Vagina (tissue), 2 donors: Measurements from ENCODE around the gene CASQ1. TPM values are rescaled to one million over a fixed set of nuclear protein-coding genes. Genes with fewer than 3 reads are reported as not detected.

Experiments
- DNase-seq, 2 donors: peaks; one replicate each; pipeline ENCODE4 v3.0.0-alpha.2; 2017; ENCODE audit errors: extremely low spot score in 2 of 2
- H3K27ac ChIP-seq: fragments of 200-600 bp; sonication (generic); one replicate; pipeline ENCODE4 v1.5.1; 2019
- H3K27me3 ChIP-seq: fragments of 200-600 bp; sonication (generic); one replicate; pipeline ENCODE4 v1.5.1; 2019
- H3K36me3 ChIP-seq, 2 donors: fragments of 200-600 bp; sonication (generic); one replicate each; pipeline ENCODE4 v1.5.1; 2017 to 2019
- H3K4me1 ChIP-seq: fragments of 200-600 bp; sonication (generic); one replicate; pipeline ENCODE4 v1.5.1; 2019
- H3K4me3 ChIP-seq, 2 donors: fragments of 200-600 bp; sonication (generic); 1 replicate in 1 of 2; 2 replicates in 1 of 2; pipeline ENCODE4 v1.5.1; 2016 to 2019
- H3K9me3 ChIP-seq: fragments of 200-600 bp; sonication (generic); one replicate; pipeline ENCODE4 v1.5.1; 2019
- POLR2A ChIP-seq, 2 donors: fragments of 450-650 bp; IDR thresholded peaks; one replicate each; pipeline ENCODE4 v1.6.1; 2017; ENCODE audit warnings: antibody characterized with exemption in 2 of 2, mild to moderate bottlenecking in 2 of 2, moderate library complexity in 2 of 2
- POLR2AphosphoS5 ChIP-seq, 2 donors: sonication (generic); formaldehyde crosslinking; IDR thresholded peaks; one replicate each; pipeline ENCODE4 v1.9.0; 2017; ENCODE audit warnings: antibody characterized with exemption in 2 of 2, mild to moderate bottlenecking in 2 of 2, low read depth in 1 of 2; ENCODE audit not compliant: insufficient read depth in 1 of 2
- intact Hi-C: fragments of 100-400 bp; cut with DNase I; formaldehyde crosslinking; loops from one replicate; pipeline ENCODE4 v1.15.1; 2023
- total RNA-seq: library from RNA; depleted of rRNA; stranded (reverse); fragments of >200 nt; gene quantifications from one replicate; pipeline ENCODE4 v1.2.3, GENCODE V29; 2016
- TF ChIP-seq, protein P1 (sequence below), 3 experiments: fragments of 450-650 bp in 2 of 3; fragments of 200-600 bp in 1 of 3; sonication (generic) in 1 of 3; IDR thresholded peaks; one replicate each; pipeline ENCODE4 v1.5.1; 2017 to 2019; ENCODE audit warnings: antibody characterized with exemption in 3 of 3, mild to moderate bottlenecking in 2 of 3, moderate library complexity in 2 of 3

Gene CASQ1
- total RNA-seq, 1 donor from 2014 or later, result not detected

DNA sequence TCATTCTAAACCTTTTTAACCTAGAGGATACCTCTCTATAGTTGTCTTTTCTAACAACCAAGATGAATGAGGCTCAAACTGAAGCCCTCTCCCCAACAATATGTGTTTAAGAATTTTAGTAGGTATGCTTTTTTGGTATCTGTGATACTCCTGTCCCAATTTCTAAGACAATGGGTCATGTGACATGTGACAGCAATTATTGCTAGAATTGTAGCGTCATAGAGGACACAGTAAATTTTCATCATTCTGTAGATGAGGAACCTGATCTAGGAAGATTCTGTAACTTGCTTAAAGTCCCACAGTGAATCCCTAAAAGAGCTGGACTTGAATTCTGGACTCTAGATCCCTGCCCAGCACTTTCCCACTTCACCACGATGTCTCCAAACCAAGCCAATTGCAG, 11.6 kb upstream of the CASQ1 start:
- no peak for DNase-seq

DNA sequence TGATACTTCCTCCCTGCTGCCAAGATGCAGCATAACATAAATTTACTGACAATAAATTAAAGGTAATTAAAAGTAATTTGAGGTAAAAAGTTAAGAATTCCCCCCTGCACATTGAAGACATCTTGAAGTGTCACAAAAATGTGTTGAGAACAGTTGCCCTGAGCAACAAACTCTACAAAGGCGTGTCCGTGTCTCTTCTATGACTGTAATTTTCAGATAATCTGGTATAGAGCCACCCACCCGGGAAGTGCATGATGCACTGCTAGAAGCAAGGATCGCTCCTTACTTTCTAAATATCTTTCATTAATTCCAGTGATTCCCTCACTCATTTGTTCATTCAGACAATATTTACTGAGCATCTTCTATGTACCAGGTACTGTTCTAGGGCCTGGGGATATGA, 11.0 kb upstream of the CASQ1 start:
- Histone ChIP-seq H3K36me3 (no peaks in the 10 kb centered on the region), H3K4me1 (no peaks in the 10 kb centered on the region), H3K9me3 (no peaks in the 10 kb centered on the region), H3K27ac (no peak overlapping the region), H3K27me3 (no peaks in the 10 kb centered on the region), H3K4me3 (no peak overlapping the region)
- intact Hi-C loops, result no loop called here
- no peak for DNase-seq
- TF ChIP-seq POLR2A (IDR thresholded peaks at IDR 0.05) (no peak), POLR2AphosphoS5 (IDR thresholded peaks at IDR 0.05; ENCODE audit: insufficient read depth in 1 of 2, low read depth in 1 of 2) (no peak)
- TF ChIP-seq, protein P1, sequence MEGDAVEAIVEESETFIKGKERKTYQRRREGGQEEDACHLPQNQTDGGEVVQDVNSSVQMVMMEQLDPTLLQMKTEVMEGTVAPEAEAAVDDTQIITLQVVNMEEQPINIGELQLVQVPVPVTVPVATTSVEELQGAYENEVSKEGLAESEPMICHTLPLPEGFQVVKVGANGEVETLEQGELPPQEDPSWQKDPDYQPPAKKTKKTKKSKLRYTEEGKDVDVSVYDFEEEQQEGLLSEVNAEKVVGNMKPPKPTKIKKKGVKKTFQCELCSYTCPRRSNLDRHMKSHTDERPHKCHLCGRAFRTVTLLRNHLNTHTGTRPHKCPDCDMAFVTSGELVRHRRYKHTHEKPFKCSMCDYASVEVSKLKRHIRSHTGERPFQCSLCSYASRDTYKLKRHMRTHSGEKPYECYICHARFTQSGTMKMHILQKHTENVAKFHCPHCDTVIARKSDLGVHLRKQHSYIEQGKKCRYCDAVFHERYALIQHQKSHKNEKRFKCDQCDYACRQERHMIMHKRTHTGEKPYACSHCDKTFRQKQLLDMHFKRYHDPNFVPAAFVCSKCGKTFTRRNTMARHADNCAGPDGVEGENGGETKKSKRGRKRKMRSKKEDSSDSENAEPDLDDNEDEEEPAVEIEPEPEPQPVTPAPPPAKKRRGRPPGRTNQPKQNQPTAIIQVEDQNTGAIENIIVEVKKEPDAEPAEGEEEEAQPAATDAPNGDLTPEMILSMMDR (IDR thresholded peaks at IDR 0.05), result no peak

More for the DNA sequence above, 11.6 kb upstream of the CASQ1 start:
- no peak overlapping the region for H3K4me3 ChIP-seq
- TF ChIP-seq POLR2A (IDR thresholded peaks at IDR 0.05) (no peak), POLR2AphosphoS5 (IDR thresholded peaks at IDR 0.05; ENCODE audit: insufficient read depth in 1 of 2, low read depth in 1 of 2) (no peak)
- TF ChIP-seq, protein P1 (IDR thresholded peaks at IDR 0.05), result no peak
- H3K27me3 ChIP-seq, result no peaks in the 10 kb centered on the region
- no peak overlapping the region for H3K27ac ChIP-seq
- H3K9me3 ChIP-seq, result no peaks in the 10 kb centered on the region
- H3K36me3 ChIP-seq, result no peaks in the 10 kb centered on the region
- H3K4me1 ChIP-seq, result no peaks in the 10 kb centered on the region
- intact Hi-C loops, result no loop called here

DNA sequence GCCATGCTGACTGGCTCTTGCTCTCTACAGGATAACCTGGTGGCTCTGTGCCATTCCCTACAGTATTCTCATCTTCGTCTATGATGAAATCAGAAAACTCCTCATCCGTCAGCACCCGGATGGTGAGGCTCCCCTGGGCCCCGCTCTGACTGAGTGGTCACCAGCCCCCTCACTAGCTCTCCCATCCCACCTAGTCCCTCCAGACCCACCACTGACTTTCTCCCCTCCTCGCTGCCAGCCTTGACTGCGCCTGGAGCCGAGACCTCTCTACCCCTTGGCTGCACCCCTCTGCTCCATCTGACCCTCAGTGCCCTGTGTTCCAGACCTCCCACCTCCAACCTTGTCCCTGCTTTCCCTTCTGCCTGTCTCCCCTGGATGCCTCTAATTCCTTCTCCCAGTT, 4.1 kb upstream of the CASQ1 start:
- TF ChIP-seq POLR2AphosphoS5 (IDR thresholded peaks at IDR 0.05; ENCODE audit: insufficient read depth in 1 of 2, low read depth in 1 of 2) (no peak), POLR2A (IDR thresholded peaks at IDR 0.05) (no peak)
- TF ChIP-seq, protein P1 (IDR thresholded peaks at IDR 0.05), result no peak
- intact Hi-C loops, result no loop called here
- Histone ChIP-seq H3K36me3 (no peaks in the 10 kb centered on the region), H3K4me1 (peaks cover 9% of the 10 kb centered on the region), H3K27me3 (no peaks in the 10 kb centered on the region), H3K4me3 (no peak overlapping the region), H3K27ac (no peak overlapping the region), H3K9me3 (no peaks in the 10 kb centered on the region)
- no peak for DNase-seq

DNA sequence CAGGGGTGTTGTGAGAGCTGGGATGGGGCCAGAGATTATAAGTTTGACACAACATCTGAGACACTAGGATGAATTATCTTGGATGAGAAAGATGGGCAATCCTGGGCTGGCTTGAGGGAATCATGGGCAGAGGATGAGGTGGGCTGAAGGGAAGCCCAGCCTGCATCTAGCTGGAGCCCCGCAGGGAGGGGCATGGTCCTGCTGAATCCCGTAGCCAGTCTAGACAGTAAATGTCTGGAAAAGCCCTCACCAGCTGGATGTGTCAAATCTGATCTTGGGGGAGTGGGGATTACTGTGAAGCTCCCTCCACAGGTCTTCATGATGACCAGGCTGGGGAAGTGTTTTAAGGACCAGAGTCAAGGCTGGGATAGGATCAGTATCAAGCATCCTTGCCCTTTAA, 3.6 kb upstream of the CASQ1 start:
- intact Hi-C loops, result no loop called here
- Histone ChIP-seq H3K4me1 (peaks cover 9% of the 10 kb centered on the region), H3K27me3 (no peaks in the 10 kb centered on the region), H3K36me3 (no peaks in the 10 kb centered on the region), H3K9me3 (no peaks in the 10 kb centered on the region), H3K27ac (no peak overlapping the region), H3K4me3 (no peak overlapping the region)
- DNase-seq, result no peak
- TF ChIP-seq POLR2A (IDR thresholded peaks at IDR 0.05) (no peak), POLR2AphosphoS5 (IDR thresholded peaks at IDR 0.05; ENCODE audit: insufficient read depth in 1 of 2, low read depth in 1 of 2) (no peak)
- TF ChIP-seq, protein P1 (IDR thresholded peaks at IDR 0.05), result no peak

DNA sequence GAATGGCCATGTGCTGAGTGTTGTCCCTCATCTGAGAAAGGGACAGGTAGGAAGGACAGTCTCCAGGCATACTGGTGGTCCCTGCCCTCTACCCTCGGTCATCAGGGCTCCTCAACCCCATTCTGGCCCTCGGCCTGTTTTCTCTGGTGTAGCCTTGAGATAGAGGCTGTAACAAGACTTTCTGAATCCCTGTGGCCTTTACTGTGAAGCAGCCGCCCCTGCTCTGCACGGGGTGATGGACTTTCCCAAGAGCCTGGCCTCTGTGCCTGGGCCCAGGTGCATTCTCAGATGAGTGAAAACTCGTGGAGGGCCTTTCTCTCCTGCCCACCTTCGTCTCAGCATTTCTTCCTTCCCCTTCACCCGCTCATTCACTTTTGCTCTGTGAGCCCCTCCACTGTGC, 3.0 kb upstream of the CASQ1 start:
- Histone ChIP-seq H3K9me3 (no peaks in the 10 kb centered on the region), H3K4me3 (no peak overlapping the region), H3K36me3 (no peaks in the 10 kb centered on the region), H3K4me1 (peaks cover 9% of the 10 kb centered on the region), H3K27ac (no peak overlapping the region), H3K27me3 (no peaks in the 10 kb centered on the region)
- no peak for TF ChIP-seq POLR2AphosphoS5 (IDR thresholded peaks at IDR 0.05; ENCODE audit: insufficient read depth in 1 of 2, low read depth in 1 of 2)
- TF ChIP-seq, protein P1 (IDR thresholded peaks at IDR 0.05), result no peak
- TF ChIP-seq POLR2A (IDR thresholded peaks at IDR 0.05), result no peak
- DNase-seq, result no peak
- intact Hi-C loops, result no loop called here
